Tongue (tissue), 2 donors: ENCODE measurements around the gene ALDH3B1. TPM values are rescaled to one million over a fixed set of nuclear protein-coding genes. Genes with fewer than 3 reads are reported as not detected.

Source experiments
- DNase-seq: peaks from one replicate; pipeline ENCODE4 v3.0.0-alpha.2; 2015
- total RNA-seq: library from RNA; depleted of rRNA; stranded (reverse); fragments of >200 nt; gene quantifications from one replicate; pipeline ENCODE4 v1.2.3, GENCODE V29; 2014

ALDH3B1 gene
- total RNA-seq, 1 donor from 2014 or later, result 3.8 TPM

GRCh38 chr11:68014157-68014946 lies 4.2 kb downstream of the ALDH3B1 start:
- peak; percentile 80 for DNase-seq

- DNase-seq, result no peak
Observed at GRCh38 chr11:68014947-68015447, 4.9 kb downstream of the ALDH3B1 start.

GRCh38 chr11:68015467-68015866 lies 5.3 kb downstream of the ALDH3B1 start:
- DNase-seq, result no peak

- no peak for DNase-seq
Observed at GRCh38 chr11:68016161-68016903, 6.2 kb downstream of the ALDH3B1 start.

- DNase-seq, result no peak
Observed at GRCh38 chr11:68016904-68017817, 7.0 kb downstream of the ALDH3B1 start.

- no peak for DNase-seq
Observed at GRCh38 chr11:68017980-68018729, 8.0 kb downstream of the ALDH3B1 start.

GRCh38 chr11:68018730-68019190 lies 8.6 kb downstream of the ALDH3B1 start:
- DNase-seq, result no peak

GRCh38 chr11:68019486-68019885 lies 9.4 kb downstream of the ALDH3B1 start:
- no peak for DNase-seq

- no peak for DNase-seq
Observed at GRCh38 chr11:68020575-68020974, 10.4 kb downstream of the ALDH3B1 start.

- no peak for DNase-seq
Observed at GRCh38 chr11:68021167-68021787, 11.2 kb downstream of the ALDH3B1 start.

- DNase-seq, result no peak
Observed at GRCh38 chr11:68022531-68022930, 12.4 kb downstream of the ALDH3B1 start.

- DNase-seq, result no peak
Observed at GRCh38 chr11:68024508-68024907, 14.4 kb downstream of the ALDH3B1 start.

GRCh38 chr11:68025047-68025446 lies 14.9 kb downstream of the ALDH3B1 start:
- DNase-seq, result no peak

- DNase-seq, result no peak
Observed at GRCh38 chr11:68026391-68027105, 16.4 kb downstream of the ALDH3B1 start.

GRCh38 chr11:68027667-68028066 lies 17.5 kb downstream of the ALDH3B1 start:
- DNase-seq, result no peak

- DNase-seq, result no peak
Observed at GRCh38 chr11:68028802-68029545, 18.8 kb downstream of the ALDH3B1 start.

- peak; percentile 100 for DNase-seq
Observed at GRCh38 chr11:68030318-68031143, 20.4 kb downstream of the ALDH3B1 start, which contains the start of gene NDUFS8. NDUFS8 (plus strand) TSS chr11:68030681; CDS start chr11:68032152, 1,471 bp downstream.

GRCh38 chr11:68031144-68031464 lies 21.0 kb downstream of the ALDH3B1 start:
- no peak for DNase-seq

- no peak for DNase-seq
Observed at GRCh38 chr11:68032003-68032402, 21.9 kb downstream of the ALDH3B1 start.
